ENCODE measurements around the gene RASGEF1B. TPM values are rescaled to one million over a fixed set of nuclear protein-coding genes. Genes with fewer than 3 reads are reported as not detected.
"Not testable (repeated sequence)": the region's sequence is repeated elsewhere in the genome, so short reads cannot be mapped to it uniquely, and the experiment has no call there.

Gene RASGEF1B
- polyA plus RNA-seq, 1 donor from 2014 or later: 17.5 TPM

DNA sequence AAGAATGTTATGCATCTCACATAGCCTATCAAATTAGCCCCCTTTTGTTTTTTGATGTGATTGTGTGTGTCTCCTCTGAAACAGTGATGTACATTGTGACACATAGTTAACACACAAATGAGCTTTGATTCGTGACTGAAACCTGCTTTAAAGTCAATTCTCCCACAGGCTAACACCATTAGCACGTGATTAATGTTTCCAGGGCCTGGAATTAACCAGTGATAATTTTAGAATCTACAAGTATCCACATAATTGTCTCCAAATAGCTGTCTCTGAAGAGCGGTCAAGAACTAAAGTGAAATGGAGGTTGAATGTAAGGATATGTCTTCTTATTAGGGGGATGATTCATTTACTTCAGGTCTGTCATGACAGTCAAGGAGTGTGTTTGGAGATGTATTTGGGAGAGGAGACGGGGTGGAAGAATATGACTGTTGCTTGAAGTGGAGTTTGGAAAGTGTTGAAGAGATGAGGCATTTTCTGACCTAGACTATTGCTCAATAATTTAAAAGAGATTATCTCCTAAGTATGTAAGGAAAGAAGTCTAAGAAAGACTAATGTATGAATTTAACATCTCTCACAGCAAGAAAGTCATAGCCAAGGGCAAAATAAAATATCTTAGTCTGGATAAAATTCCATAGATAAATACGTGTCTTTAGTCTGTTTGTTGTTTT lies 13.7 kb upstream of the RASGEF1B start:
- H3K27ac Mint-ChIP-seq: no peak overlapping the region
- no peaks in the 10 kb centered on the region for H3K27me3 Mint-ChIP-seq
- H3K36me3 Mint-ChIP-seq: peaks cover 2% of the 10 kb centered on the region
- H3K4me3 Mint-ChIP-seq: peak overlapping the region in 1 of 4 donors; percentile 59
- H3K9me3 Mint-ChIP-seq: no peaks in the 10 kb centered on the region
- H3K4me1 Mint-ChIP-seq: peaks cover 6 to 10% (median 10%) of the 10 kb centered on the region in 3 donors

DNA sequence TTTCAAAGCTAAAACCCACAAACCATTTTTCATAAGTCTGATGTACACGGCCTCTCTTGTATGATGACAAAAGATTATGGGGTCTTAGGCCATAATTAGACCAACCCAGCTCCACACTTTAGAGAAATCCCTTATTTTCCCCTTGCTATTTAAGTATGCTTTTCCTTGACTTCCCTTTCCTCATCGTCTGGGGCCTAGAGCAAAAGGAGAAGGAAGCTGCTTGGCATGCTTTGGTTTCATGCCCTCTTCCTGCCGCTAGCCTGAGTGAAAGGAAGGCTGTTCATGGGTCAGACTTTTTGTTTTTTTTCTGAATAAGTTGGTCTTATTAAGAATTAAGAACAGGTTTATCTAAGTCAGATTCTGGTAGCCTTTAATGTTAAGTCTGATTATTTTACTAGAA lies 10.6 kb upstream of the RASGEF1B start:
- Mint-ChIP-seq H3K27me3 (no peaks in the 10 kb centered on the region), H3K4me3 (no peak overlapping the region), H3K9me3 (no peaks in the 10 kb centered on the region), H3K36me3 (peaks cover 5% of the 10 kb centered on the region), H3K4me1 (peaks cover 5 to 10% (median 6%) of the 10 kb centered on the region in 3 donors), H3K27ac (peak overlapping the region in 1 of 3 donors; percentile 70)

DNA sequence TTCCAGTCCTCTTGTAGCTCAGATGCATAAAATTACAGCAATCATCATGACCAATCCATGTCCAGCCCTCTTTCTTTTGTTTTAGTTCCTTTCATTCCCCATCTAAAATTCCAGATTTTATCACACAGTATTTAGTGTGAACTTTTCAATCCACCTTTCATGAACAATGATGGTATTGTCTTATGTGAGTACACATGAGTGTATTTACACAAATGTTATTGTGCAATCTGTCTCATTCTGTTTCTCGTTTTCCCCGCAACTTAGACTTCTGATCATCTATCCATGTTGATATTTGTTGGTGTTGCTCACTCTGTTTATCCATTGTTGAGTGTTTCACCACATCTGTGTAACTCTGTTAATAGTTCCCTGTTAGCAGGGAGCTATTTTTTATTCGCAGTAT lies 9.4 kb upstream of the RASGEF1B start:
- no peak overlapping the region for H3K27ac Mint-ChIP-seq
- no peaks in the 10 kb centered on the region for H3K27me3 Mint-ChIP-seq
- H3K4me3 Mint-ChIP-seq: no peak overlapping the region

DNA sequence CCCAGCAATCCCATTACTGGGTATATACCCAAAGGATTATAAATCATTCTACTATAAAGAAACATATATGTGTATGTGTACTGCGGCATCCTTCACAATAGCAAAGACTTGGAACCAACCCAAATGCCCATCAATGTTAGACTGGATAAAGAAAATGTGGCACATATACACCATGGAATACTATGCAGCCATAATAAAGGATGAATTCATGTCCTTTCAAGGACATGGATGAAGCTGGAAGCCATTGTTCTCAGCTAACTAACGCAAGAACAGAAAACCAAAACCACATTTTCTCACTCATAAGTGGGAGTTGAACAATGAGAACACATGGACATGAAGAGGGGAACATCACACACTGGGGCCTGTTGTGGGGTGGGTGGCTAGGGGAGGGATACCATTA lies 7.9 kb upstream of the RASGEF1B start:
- H3K27ac Mint-ChIP-seq, H3K36me3 Mint-ChIP-seq, H3K27me3 Mint-ChIP-seq: not testable (repeated sequence)

More for the DNA sequence above, 9.4 kb upstream of the RASGEF1B start:
- Mint-ChIP-seq H3K9me3 (no peaks in the 10 kb centered on the region), H3K4me1 (peaks cover 5 to 10% (median 6%) of the 10 kb centered on the region in 3 donors), H3K36me3 (peaks cover 5% of the 10 kb centered on the region)

DNA sequence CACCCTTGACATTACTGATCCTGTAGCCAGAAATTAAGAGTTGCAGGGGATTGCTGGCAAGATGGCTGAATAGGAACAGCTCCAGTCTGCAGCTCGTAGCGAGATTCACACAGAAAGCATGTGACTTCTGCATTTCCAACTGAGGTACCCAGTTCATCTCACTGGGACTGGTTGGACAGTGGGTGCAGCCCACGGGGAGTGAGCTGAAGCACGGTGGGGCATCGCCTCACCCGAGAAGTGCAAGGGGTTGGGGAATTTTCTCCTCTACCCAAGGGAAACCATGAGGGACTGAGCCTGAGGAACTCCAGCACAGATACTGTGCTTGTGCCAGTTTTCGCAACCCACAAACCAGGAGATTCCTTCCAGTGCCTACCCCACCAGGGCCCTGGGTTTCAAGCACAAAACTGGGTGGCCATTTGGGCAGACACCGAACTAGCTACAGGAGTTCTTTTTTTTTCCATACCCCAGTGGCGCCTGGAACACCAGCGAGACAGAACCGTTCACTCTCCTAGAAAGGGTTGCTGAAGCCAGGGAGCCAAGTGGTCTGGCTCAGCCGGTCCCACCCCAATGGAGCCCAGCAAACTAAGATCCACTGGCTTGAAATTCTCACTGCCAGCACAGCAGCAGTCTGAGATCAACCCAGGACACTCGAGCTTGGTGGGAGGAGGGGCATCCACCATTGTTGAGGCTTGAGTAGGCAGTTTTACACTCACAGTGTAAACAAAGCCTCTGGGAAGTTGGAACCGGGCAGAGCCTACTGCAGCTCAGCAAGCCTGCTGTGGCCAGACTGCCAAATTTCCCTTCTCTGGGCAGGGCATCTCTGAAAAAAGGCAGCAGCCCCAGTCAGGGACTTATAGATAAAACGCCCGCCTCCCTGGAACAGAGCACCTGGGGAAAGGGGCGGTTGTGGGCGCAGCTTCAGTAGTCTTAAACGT lies 1.9 kb upstream of the RASGEF1B start:
- H3K4me1 Mint-ChIP-seq: peaks cover 14 to 32% (median 25%) of the 10 kb centered on the region in 3 donors
- H3K9me3 Mint-ChIP-seq, H3K36me3 Mint-ChIP-seq, H3K27me3 Mint-ChIP-seq: not testable (repeated sequence)
- H3K4me3 Mint-ChIP-seq: peak overlapping the region; percentile 76 to 96 (median 88)
- peak overlapping the region; percentile 84 to 99 (median 98) for H3K27ac Mint-ChIP-seq

More for the DNA sequence above, 7.9 kb upstream of the RASGEF1B start:
- peaks cover 6 to 11% (median 10%) of the 10 kb centered on the region in 3 donors for H3K4me1 Mint-ChIP-seq
- not testable (repeated sequence) for H3K4me3 Mint-ChIP-seq, H3K9me3 Mint-ChIP-seq

DNA sequence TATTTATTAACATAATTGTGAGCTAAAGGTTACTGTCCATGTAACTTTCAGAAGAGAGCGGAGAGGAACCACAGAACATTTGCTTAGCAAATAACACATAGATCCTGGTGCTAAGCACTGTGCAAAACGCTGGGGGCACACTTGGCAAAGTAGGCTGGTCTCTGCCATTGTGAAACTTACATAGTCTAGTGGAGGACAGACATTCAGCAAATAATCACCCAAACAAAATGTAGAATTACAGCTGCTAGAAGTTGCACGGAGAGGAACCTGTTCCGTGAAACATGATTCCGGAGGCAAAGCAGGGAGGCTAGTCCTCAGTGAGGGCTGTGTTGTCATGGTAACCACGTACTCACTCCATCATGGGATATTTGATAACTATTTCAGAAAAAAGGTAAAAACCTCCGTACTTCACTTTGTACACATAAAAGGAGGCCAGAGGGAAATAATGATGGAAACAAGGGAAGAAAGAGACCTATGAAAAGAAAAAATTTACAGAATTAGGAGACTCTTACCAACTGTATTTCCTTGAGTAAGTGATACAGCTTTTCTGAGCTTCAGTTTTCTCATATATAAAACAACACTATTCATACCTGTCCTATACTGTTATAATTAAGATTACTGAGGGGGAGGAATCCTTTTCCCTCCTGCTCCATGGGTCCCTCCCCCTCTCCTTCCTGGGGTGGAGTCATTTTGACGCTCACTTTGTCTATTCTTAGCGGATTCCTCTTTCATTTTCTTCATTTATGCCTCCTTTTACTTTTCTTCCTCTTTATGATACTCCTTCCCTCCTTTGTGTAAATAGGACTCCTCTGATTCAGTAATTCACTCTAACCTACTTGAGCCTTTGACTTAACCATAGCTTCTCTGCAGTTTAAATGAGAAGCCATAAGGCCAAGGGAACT lies 825 bp upstream of the RASGEF1B start:
- H3K36me3 Mint-ChIP-seq: no peaks in the 10 kb centered on the region
- peak overlapping the region; percentile 76 to 96 (median 88) for H3K4me3 Mint-ChIP-seq
- H3K9me3 Mint-ChIP-seq: no peaks in the 10 kb centered on the region
- H3K27me3 Mint-ChIP-seq: peaks cover 5% of the 10 kb centered on the region
- H3K27ac Mint-ChIP-seq: peak overlapping the region; percentile 84 to 99 (median 98)
- peaks cover 16 to 33% (median 26%) of the 10 kb centered on the region in 3 donors for H3K4me1 Mint-ChIP-seq

DNA sequence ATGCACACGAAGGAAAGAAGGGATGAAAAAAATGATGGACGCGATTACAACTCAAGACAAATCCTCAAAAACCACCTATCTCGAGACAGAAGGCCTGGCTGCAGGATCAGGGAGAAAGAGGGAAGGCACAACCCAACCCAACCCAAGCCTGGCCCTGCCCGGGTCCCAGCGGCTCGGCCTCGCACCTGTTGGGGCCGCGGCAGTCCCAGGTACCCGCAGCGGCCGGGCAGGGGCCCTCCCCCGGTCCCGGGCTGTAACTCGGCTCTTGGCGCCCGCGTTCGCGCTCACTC lies 464 bp downstream of the RASGEF1B start:
- Mint-ChIP-seq H3K27ac (peak overlapping the region; percentile 84 to 99 (median 97)), H3K9me3 (no peaks in the 10 kb centered on the region), H3K27me3 (peaks cover 5% of the 10 kb centered on the region), H3K4me3 (peak overlapping the region; percentile 76 to 99 (median 96)), H3K4me1 (peaks cover 21 to 38% (median 30%) of the 10 kb centered on the region in 3 donors), H3K36me3 (no peaks in the 10 kb centered on the region)

DNA sequence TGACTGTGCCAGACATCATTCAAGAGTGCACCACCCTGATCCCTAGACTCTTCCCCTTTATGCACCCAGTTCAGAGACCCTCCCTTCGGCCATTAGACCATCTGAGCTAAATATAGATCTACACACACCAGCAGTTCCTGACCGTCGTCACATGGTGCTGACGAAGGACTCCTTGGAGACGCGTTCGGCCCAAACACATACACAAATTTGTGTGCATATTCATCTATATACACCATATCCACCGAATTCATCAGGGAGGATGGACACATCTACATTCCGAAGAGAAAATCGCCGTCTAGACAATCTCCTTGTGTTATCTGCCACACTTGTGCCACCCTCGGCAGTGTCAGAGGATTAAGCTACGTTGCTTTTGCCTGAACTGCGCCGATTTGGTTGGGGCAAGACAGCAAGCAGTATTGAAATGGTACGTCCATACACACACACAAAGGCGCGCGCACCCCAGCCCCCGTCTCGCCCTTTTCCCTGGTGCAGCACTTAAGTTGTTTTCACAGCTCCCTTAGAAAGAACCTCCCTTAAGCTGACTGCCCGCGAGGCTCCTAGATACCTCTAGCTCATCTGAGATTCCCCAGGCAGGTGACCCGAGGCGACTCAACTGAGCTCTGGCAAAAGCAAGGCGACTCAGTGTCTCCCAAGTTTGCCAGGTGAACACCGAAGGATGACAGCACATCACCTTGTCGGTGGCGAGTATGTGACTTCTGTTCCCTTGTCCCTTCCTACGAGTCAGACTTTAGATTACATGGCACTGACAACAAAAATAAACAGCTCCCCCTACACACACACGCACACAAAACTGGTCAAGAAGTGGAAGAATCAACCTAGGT lies 1.0 kb downstream of the RASGEF1B start:
- Mint-ChIP-seq H3K27me3 (peaks cover 5% of the 10 kb centered on the region), H3K9me3 (no peaks in the 10 kb centered on the region), H3K4me1 (peaks cover 21 to 38% (median 32%) of the 10 kb centered on the region in 3 donors), H3K27ac (peak overlapping the region; percentile 84 to 99 (median 97)), H3K4me3 (peak overlapping the region; percentile 76 to 99 (median 96)), H3K36me3 (no peaks in the 10 kb centered on the region)

DNA sequence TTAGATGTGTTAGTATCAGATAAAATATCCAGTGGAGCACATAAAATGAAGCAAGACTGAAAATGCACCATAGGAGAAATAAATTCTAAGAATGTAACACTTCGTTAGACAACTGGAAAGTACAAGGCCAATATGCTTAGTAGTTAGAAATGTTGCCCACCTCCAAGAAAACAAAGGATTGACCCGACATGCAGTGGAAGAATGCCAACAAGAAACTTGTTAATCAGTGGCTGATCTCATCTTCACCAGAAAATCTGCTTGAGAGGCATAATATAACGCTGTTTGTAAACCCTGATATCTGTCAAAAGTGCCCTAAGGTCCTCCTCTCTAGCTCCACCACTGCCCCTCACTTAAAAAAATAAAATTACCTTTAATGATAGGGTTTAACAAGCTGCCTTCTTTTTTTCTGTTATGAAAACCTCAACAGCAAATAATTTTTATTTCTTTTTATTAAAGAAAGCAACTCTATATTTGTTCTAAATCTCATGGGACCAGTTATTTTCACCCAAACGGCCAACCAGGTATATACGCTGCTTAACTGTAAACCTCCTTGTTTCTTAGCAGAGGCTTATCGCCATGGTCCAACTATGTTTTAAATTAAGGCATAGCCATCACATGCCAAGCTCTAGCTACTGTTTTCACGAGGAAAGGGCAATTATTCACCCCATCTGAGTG lies 1.8 kb downstream of the RASGEF1B start:
- Mint-ChIP-seq H3K4me3 (peak overlapping the region; percentile 76 to 99 (median 96)), H3K36me3 (no peaks in the 10 kb centered on the region), H3K27ac (peak overlapping the region; percentile 84 to 99 (median 97)), H3K27me3 (peaks cover 5% of the 10 kb centered on the region), H3K9me3 (no peaks in the 10 kb centered on the region), H3K4me1 (peaks cover 25 to 40% (median 32%) of the 10 kb centered on the region in 3 donors)

DNA sequence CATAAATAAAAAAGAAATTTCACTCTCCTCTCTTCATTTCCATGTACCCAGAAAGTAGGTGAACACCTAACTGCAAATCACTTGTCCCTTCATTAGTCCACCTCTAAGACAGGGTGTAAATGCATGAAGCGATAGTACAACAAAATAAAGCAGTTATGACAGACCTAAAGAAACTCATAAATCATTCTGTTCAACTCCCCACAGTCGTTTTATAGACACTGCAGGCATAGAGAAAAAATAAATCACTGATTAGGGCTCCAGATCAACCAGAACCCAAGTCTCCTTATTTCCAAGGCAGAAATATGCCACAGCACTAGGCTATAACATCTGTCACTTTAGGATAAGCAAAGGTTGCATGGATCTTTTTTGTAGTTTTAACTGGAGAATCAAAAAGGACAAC lies 3.0 kb downstream of the RASGEF1B start:
- H3K9me3 Mint-ChIP-seq: no peaks in the 10 kb centered on the region
- H3K27ac Mint-ChIP-seq: peak overlapping the region in 1 of 3 donors; percentile 99
- H3K27me3 Mint-ChIP-seq: peaks cover 5% of the 10 kb centered on the region
- peak overlapping the region in 2 of 4 donors; percentile 9 to 25 for H3K4me3 Mint-ChIP-seq
- peaks cover 25 to 45% (median 34%) of the 10 kb centered on the region in 3 donors for H3K4me1 Mint-ChIP-seq
- no peaks in the 10 kb centered on the region for H3K36me3 Mint-ChIP-seq

DNA sequence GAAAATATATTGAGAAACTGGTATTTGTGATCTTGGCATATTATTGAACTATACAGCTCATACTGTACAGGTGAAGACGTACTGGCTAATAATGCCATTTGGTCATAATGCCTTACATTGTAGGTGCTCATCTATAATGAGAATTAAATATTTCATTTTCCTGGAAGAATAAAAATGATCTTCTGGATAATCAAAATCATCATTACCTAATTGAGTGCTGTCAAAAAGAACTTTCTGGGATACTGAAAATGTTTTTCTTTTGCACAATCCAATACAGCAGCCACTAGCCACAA lies 4.1 kb downstream of the RASGEF1B start:
- Mint-ChIP-seq H3K27me3 (no peaks in the 10 kb centered on the region), H3K27ac (peak overlapping the region in 2 of 3 donors; percentile 2), H3K4me1 (peaks cover 21 to 38% (median 27%) of the 10 kb centered on the region in 3 donors), H3K9me3 (no peaks in the 10 kb centered on the region), H3K36me3 (no peaks in the 10 kb centered on the region), H3K4me3 (peak overlapping the region in 1 of 4 donors; percentile 16)

DNA sequence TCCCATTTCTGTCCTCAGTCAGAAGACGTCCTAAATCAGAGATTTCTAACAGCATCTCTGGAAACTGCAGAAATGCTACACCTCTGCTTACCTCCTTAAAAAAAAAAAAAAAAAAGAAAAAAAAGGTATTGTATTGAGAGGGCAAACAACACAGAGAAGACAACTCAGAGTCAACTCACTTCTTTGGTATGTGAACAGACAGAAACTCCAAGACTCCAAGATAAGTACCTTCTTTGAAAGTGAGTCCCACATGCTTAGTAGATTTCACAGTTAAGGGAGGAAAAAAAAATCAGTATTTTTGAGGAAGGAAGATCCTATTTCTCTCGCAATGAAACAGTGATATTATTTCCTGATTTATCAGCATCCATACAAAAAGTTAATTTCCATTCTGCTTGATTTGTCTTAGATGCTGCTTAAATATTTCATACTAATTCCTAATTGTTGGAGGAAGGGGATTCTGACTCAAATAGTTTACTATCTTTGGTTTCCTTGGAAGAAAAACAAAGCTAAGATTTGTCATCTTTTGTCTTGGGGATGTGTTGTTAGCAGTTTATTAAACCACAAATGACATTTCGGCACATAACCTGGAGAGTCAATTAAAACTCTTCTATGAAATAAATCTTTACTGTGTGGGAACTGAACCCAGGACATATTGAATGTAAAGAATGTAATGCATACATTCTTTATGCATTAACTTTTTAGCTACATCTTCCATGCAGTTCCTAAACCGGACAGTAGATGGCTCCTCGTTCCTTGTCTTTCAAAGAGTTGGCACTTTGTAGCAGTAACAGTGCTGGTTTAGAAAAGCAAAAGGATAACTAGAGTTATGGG lies 4.7 kb downstream of the RASGEF1B start:
- Mint-ChIP-seq H3K4me1 (peaks cover 21 to 38% (median 25%) of the 10 kb centered on the region in 3 donors), H3K9me3 (no peaks in the 10 kb centered on the region), H3K36me3 (no peaks in the 10 kb centered on the region), H3K27ac (peak overlapping the region in 2 of 3 donors; percentile 2), H3K4me3 (peak overlapping the region in 1 of 4 donors; percentile 16), H3K27me3 (no peaks in the 10 kb centered on the region)

All from IgD-negative memory B cell (primary cell).